CD4-positive, alpha-beta T cell treated with Interferon gamma for 1 hour (primary cell): ENCODE data around the gene HTRA1.

Source experiments
- DNase-seq: peaks from one replicate; pipeline ENCODE4 v3.0.0-alpha.2; 2020

HTRA1 gene

GRCh38 chr10:122559228-122559627, 97.9 kb downstream of the HTRA1 start:
- DNase-seq = no peak

GRCh38 chr10:122560279-122560804, 99.0 kb downstream of the HTRA1 start, which contains the start of gene DMBT1:
DMBT1 (plus strand) TSS chr10:122560754; CDS start chr10:122560771, 17 bp downstream.
- DNase-seq = no peak

GRCh38 chr10:122561212-122561611, 99.9 kb downstream of the HTRA1 start:
- DNase-seq = no peak

GRCh38 chr10:122561792-122562191, 100.4 kb downstream of the HTRA1 start:
- DNase-seq = no peak
